GM12878 (cell line): ENCODE data around the gene SFTPB. TPM values are rescaled to one million over a fixed set of nuclear protein-coding genes. Genes with fewer than 3 reads are reported as not detected.

ENCODE experiments used
- CHD1 ChIP-seq: IDR thresholded peaks from 2 replicates; pipeline ENCODE4 v1.6.1; 2012; ENCODE audit warnings: low read depth, low read length, improper control_type of control experiment
- CREB1 ChIP-seq: IDR thresholded peaks from 2 replicates; pipeline ENCODE4 v1.6.1; 2012; ENCODE audit warnings: low read depth, mild to moderate bottlenecking, inconsistent platforms
- DPF2 ChIP-seq: fragments of 450-650 bp; IDR thresholded peaks from 2 replicates; pipeline ENCODE4 v1.6.1; 2017; ENCODE audit warnings: mild to moderate bottlenecking
- GATAD2B ChIP-seq: fragments of 450-650 bp; conservative IDR thresholded peaks from 2 replicates; pipeline ENCODE4 v1.6.1; 2017; ENCODE audit warnings: low read depth, mild to moderate bottlenecking, moderate library complexity
- HDGF ChIP-seq: fragments of 450-650 bp; IDR thresholded peaks from 2 replicates; pipeline ENCODE4 v1.6.1; 2016; ENCODE audit warnings: antibody characterized with exemption
- KAT2A ChIP-seq: conservative IDR thresholded peaks from 2 replicates; pipeline ENCODE4 v1.6.1; 2011; ENCODE audit warnings: low read depth, low read length; ENCODE audit not compliant: control insufficient read depth
- LARP7 ChIP-seq: fragments of 450-650 bp; IDR thresholded peaks from 2 replicates; pipeline ENCODE4 v1.6.1; 2017; ENCODE audit warnings: mild to moderate bottlenecking
- MTA2 ChIP-seq: fragments of 450-650 bp; IDR thresholded peaks from 2 replicates; pipeline ENCODE4 v1.6.1; 2016; ENCODE audit warnings: low read depth, mild to moderate bottlenecking, moderate library complexity
- NKRF ChIP-seq: fragments of 450-650 bp; conservative IDR thresholded peaks from 2 replicates; pipeline ENCODE4 v1.6.1; 2017; ENCODE audit warnings: mild to moderate bottlenecking, moderate library complexity
- RELB ChIP-seq: fragments of 450-650 bp; IDR thresholded peaks from 2 replicates; pipeline ENCODE4 v1.6.1; 2017; ENCODE audit warnings: low read depth, mild to moderate bottlenecking, moderate library complexity
- SIN3A ChIP-seq: IDR thresholded peaks from 2 replicates; pipeline ENCODE4 v1.6.1; 2012; ENCODE audit warnings: low read depth, low read length, improper control_type of control experiment
- SMC3 ChIP-seq: IDR thresholded peaks from 2 replicates; pipeline ENCODE4 v1.6.1; 2011; ENCODE audit warnings: low read length, improper control_type of control experiment, borderline replicate concordance
- SP1 ChIP-seq: IDR thresholded peaks from one replicate; pipeline ENCODE4 v1.6.1; 2011; ENCODE audit warnings: low read depth, low read length
- ZBED1 ChIP-seq: IDR thresholded peaks from 2 replicates; pipeline ENCODE4 v1.6.1; 2016; ENCODE audit warnings: borderline replicate concordance
- ZNF217 ChIP-seq: fragments of 450-650 bp; IDR thresholded peaks from 2 replicates; pipeline ENCODE4 v1.6.1; 2017; ENCODE audit warnings: antibody characterized with exemption, mild to moderate bottlenecking
- polyA plus RNA-seq, 11 experiments: library from polyadenylated mRNA; depleted of rRNA in 4 of 11; unstranded in 6 of 11; stranded (reverse) in 5 of 11; fragments of >200 nt; fragmentation: Nextera tagmentation in 4 of 11; fragmentation: Illumina TruSeq in 1 of 11; extraction: Ambion mirVana in 4 of 11; extraction: Trizol in 1 of 11; gene quantifications; 1 replicate in 1 of 11; 2 replicates in 10 of 11; pipeline versions ENCODE4 v1.2.1 to v1.2.3, GENCODE V29; 2011 to 2016; ENCODE audit warnings: inconsistent platforms in 2 of 11, missing spikeins in 2 of 11, low read depth in 1 of 11
- total RNA-seq, 4 experiments: library from RNA; depleted of rRNA in 3 of 4; stranded (reverse); fragments of >200 nt in 3 of 4; fragmentation: Illumina TruSeq in 1 of 4; extraction: Trizol in 1 of 4; gene quantifications; 2 replicates each; pipeline versions ENCODE4 v1.2.1 to v1.2.3, GENCODE V29; 2013 to 2021

Gene SFTPB
- total and polyA plus RNA-seq, 10 of the 15 experiments (the other 5 are each of a cell fraction or from before 2014, with no cell fraction given) = 0.02 to 5.3 TPM; not detected in 8

GRCh38 chr2:85611705-85612587 is 56.1 kb downstream of the SFTPB start, which contains the start of gene C2orf68 (continued):
- peak; percentile 85 for TF ChIP-seq NKRF
- 0 out of 2 replicates have a peak, but pooled peaks have one; percentile 19 for TF ChIP-seq SIN3A
- TF ChIP-seq RELB = peak; percentile 90
- TF ChIP-seq SMC3 = no peak
- TF ChIP-seq DPF2 = no peak; the same call in 1 of the 2 replicates
- no peak for TF ChIP-seq ZNF217
- TF ChIP-seq CREB1 = peak; percentile 20; the same call in 1 of the 2 replicates
- TF ChIP-seq HDGF = no peak
- TF ChIP-seq MTA2 = no peak
- no peak for TF ChIP-seq CHD1
- peak; percentile 27; the same call in 1 of the 2 replicates for TF ChIP-seq ZBED1
- TF ChIP-seq GATAD2B = peak; percentile 72
- peak; percentile 38; the same call in 1 of the 2 replicates for TF ChIP-seq KAT2A
- TF ChIP-seq SP1 = peak; percentile 54
- TF ChIP-seq LARP7 = peak; percentile 93
